Parathyroid adenoma (tissue), 2 donors: ENCODE data around the gene MLPH.

Source experiments
- H2AFZ ChIP-seq: fragments of 300-600 bp; sonication (generic); one replicate; pipeline ENCODE4 v1.7.0; 2017; ENCODE audit warnings: antibody characterized with exemption, mild to moderate bottlenecking
- H3K27ac ChIP-seq: fragments of 300-600 bp; sonication (generic); one replicate; pipeline ENCODE4 v1.7.0; 2017
- H3K27me3 ChIP-seq: fragments of 300-600 bp; sonication (generic); one replicate; pipeline ENCODE4 v1.7.0; 2017; ENCODE audit warnings: low read length; ENCODE audit not compliant: control insufficient read depth, insufficient read depth
- H3K36me3 ChIP-seq: fragments of 300-600 bp; sonication (generic); one replicate; pipeline ENCODE4 v1.7.0; 2017; ENCODE audit warnings: low read length; ENCODE audit not compliant: control insufficient read depth, insufficient read depth
- H3K4me1 ChIP-seq: fragments of 300-600 bp; sonication (generic); one replicate; pipeline ENCODE4 v1.7.0; 2017; ENCODE audit warnings: control low read depth
- H3K4me2 ChIP-seq: fragments of 300-600 bp; sonication (generic); one replicate; pipeline ENCODE4 v1.7.0; 2017; ENCODE audit warnings: low read length
- H3K4me3 ChIP-seq: fragments of 300-600 bp; sonication (generic); one replicate; pipeline ENCODE4 v1.7.0; 2017; ENCODE audit warnings: low read depth, low read length
- H3K79me2 ChIP-seq: fragments of 300-600 bp; sonication (generic); one replicate; pipeline ENCODE4 v1.7.0; 2017; ENCODE audit warnings: control low read depth
- H3K9ac ChIP-seq: fragments of 300-600 bp; sonication (generic); one replicate; pipeline ENCODE4 v1.7.0; 2017; ENCODE audit warnings: mild to moderate bottlenecking
- H3K9me3 ChIP-seq: fragments of 300-600 bp; sonication (generic); one replicate; pipeline ENCODE4 v1.7.0; 2017; ENCODE audit warnings: low read length; ENCODE audit not compliant: control insufficient read depth
- TF ChIP-seq, protein P1 (sequence below): fragments of 300-600 bp; sonication (generic); IDR thresholded peaks from one replicate; pipeline ENCODE4 v1.7.0; 2017; ENCODE audit warnings: antibody characterized with exemption, mild to moderate bottlenecking
- donor health status: primary hyperparathyroidism.

The MLPH gene

DNA sequence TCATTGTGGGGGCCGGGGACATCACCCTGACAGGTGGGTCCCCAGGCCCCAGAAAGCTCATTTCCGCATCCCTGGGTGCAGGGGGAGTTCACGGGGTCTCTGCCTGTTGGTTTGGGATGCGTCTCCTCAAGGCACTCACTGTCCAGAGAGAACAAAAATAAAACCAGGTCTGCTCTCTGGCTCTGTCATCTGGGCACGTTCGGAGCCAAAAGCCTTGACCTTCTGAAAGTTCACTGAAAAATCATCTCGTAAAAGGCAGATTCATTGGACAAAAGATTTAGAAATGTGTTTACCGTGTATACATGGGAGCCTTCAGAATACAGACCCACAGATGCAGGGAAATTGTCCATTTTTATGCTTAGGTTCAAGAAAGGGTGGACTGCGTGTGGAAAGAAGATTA, 26.6 kb downstream of the MLPH start:
- no peaks in the 10 kb centered on the region for H3K27me3 ChIP-seq
- TF ChIP-seq, protein P1, sequence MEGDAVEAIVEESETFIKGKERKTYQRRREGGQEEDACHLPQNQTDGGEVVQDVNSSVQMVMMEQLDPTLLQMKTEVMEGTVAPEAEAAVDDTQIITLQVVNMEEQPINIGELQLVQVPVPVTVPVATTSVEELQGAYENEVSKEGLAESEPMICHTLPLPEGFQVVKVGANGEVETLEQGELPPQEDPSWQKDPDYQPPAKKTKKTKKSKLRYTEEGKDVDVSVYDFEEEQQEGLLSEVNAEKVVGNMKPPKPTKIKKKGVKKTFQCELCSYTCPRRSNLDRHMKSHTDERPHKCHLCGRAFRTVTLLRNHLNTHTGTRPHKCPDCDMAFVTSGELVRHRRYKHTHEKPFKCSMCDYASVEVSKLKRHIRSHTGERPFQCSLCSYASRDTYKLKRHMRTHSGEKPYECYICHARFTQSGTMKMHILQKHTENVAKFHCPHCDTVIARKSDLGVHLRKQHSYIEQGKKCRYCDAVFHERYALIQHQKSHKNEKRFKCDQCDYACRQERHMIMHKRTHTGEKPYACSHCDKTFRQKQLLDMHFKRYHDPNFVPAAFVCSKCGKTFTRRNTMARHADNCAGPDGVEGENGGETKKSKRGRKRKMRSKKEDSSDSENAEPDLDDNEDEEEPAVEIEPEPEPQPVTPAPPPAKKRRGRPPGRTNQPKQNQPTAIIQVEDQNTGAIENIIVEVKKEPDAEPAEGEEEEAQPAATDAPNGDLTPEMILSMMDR, result no peak
- no peak overlapping the region for H2AFZ ChIP-seq
- H3K4me1 ChIP-seq, result no peaks in the 10 kb centered on the region
- H3K27ac ChIP-seq, result no peak overlapping the region
- H3K4me3 ChIP-seq, result no peak overlapping the region
- H3K9me3 ChIP-seq, result no peaks in the 10 kb centered on the region
- H3K36me3 ChIP-seq, result no peaks in the 10 kb centered on the region
- no peaks in the 10 kb centered on the region for H3K79me2 ChIP-seq
- no peak overlapping the region for H3K4me2 ChIP-seq
- no peak overlapping the region for H3K9ac ChIP-seq

DNA sequence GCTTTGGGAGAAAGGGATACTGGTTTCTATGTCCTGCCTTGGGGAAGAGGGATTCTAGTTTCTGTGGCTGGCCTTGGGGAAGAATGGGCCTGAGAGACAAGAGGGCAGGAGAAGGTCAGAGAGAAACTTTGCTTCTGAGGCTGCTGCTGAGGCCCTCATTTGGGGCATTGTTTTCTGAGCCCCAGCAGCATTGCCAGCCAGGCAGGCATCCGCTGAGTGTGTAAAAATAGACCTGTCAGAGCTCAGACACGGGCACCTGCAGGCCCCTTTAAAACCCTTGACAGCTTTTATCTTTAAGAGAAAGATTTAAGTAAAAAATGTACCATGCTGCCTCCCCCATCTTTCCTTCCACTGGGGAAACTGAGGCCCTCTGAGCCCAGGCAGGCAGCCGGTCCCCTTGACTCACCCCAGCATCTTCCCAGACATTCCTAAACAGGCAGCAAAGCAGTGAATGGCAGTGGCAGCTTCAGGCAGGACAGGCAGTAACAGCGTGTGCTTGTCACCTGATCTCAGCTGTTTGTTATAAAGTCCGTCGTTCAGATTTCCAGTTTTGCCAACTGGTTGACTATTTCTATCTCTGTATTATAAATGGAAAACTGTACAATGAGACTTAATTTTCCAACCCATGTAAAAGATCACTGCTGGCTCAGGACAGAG, 27.6 kb downstream of the MLPH start:
- H3K9me3 ChIP-seq, result no peaks in the 10 kb centered on the region
- no peaks in the 10 kb centered on the region for H3K4me1 ChIP-seq
- H3K9ac ChIP-seq, result no peak overlapping the region
- TF ChIP-seq, protein P1, result no peak
- H2AFZ ChIP-seq, result no peak overlapping the region
- no peak overlapping the region for H3K27ac ChIP-seq
- no peaks in the 10 kb centered on the region for H3K27me3 ChIP-seq
- H3K36me3 ChIP-seq, result no peaks in the 10 kb centered on the region
- H3K4me3 ChIP-seq, result no peak overlapping the region
- H3K79me2 ChIP-seq, result no peaks in the 10 kb centered on the region
- H3K4me2 ChIP-seq, result no peak overlapping the region

DNA sequence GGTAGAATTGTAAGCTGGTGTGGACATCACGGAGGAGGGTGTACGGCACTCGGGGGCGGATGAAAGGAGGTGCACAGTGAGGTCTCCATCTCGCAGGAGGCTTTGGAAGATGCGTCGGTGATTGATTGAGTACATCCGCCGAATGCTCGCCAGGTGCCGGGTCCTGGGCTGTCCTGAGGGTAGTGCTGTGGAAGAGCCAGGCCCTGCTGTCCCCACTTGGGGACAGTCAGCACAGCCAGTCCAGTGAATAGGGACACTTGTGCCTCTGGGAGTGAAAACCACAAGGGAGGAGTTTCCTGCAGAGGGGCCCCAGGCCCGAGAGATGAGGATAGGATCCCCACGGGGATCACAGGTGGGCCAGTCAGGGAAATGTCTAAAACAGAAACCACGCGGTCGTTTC, 28.1 kb downstream of the MLPH start:
- Histone ChIP-seq H3K4me2 (no peak overlapping the region), H3K27me3 (no peaks in the 10 kb centered on the region), H2AFZ (no peak overlapping the region), H3K79me2 (no peaks in the 10 kb centered on the region), H3K27ac (no peak overlapping the region), H3K9ac (no peak overlapping the region), H3K4me3 (no peak overlapping the region), H3K4me1 (no peaks in the 10 kb centered on the region), H3K36me3 (no peaks in the 10 kb centered on the region), H3K9me3 (no peaks in the 10 kb centered on the region)
- TF ChIP-seq, protein P1, result no peak

DNA sequence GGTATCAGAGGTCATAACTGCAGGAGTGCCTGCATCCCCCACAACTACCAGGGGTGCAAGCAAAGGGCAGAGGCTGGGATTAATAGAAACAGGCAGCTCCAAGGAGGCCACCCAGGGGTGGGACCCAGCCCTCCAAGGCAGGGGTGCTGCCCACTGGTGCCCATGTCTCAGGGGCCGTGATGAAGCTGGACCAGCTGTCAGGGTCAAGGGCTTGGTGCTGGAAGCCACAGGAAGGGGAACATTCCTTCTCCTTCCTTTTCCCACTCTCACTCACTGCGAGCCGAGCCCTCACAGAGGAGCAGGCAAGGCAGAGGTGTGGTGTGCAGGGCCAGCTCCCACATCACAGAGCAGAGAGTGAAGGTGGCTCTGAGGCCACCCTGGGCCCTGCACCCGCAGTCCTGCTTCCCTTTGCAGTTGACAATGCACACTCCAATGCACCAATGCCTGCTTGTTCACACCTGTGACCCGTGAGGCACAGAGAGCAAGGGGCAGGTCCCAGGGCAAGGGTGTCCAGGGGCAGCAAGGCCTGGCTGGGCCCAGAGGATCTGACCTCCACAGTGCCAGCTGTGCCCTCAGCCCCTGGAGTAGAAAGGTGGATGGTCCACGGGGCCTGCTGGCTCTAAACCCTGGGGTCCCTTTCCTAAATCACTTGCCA, 28.7 kb downstream of the MLPH start:
- H3K4me2 ChIP-seq, result no peak overlapping the region
- TF ChIP-seq, protein P1, result no peak
- no peak overlapping the region for H3K27ac ChIP-seq
- no peak overlapping the region for H3K9ac ChIP-seq
- H3K4me3 ChIP-seq, result no peak overlapping the region
- no peaks in the 10 kb centered on the region for H3K9me3 ChIP-seq
- H2AFZ ChIP-seq, result no peak overlapping the region
- H3K4me1 ChIP-seq, result no peaks in the 10 kb centered on the region
- no peaks in the 10 kb centered on the region for H3K36me3 ChIP-seq
- no peaks in the 10 kb centered on the region for H3K27me3 ChIP-seq
- no peaks in the 10 kb centered on the region for H3K79me2 ChIP-seq

DNA sequence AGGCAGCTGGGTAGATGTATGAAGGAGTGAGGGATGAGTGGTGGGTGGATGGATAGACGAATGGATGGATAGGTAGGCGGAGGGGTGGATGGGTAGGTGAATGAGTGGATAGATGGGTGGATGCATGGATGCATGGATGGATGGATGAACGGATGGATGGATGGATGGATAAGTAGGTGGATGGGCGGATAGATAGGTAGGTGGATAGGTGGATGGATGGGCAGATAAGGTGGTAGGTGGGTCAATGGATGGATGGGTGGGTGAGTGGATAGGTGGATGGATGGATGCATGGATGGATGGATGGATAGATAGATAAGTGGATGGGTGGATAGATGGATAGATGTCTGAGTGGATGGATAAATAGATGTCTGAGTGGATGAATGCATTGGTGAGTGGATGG, 30.1 kb downstream of the MLPH start:
- Histone ChIP-seq H3K4me2 (no peak overlapping the region), H3K4me1 (no peaks in the 10 kb centered on the region), H2AFZ (no peak overlapping the region), H3K79me2 (no peaks in the 10 kb centered on the region), H3K4me3 (no peak overlapping the region), H3K9me3 (no peaks in the 10 kb centered on the region), H3K27ac (no peak overlapping the region), H3K9ac (no peak overlapping the region), H3K27me3 (no peaks in the 10 kb centered on the region), H3K36me3 (no peaks in the 10 kb centered on the region)
- TF ChIP-seq, protein P1, result no peak
